GM12864 (cell line): ENCODE results near the gene MARCHF5.
A peak's percentile ranks its signal among the peaks of the same experiment; 100 is the strongest.

Experiments used
- DNase-seq: peaks from one replicate; pipeline ENCODE4 v3.0.0-alpha.2; 2011; ENCODE audit warnings: low read depth
- H3K4me3 ChIP-seq: 2 replicates; pipeline ENCODE4 v1.5.1; 2011; ENCODE audit warnings: mild to moderate bottlenecking, low read depth, low read length, control low read depth
- TF ChIP-seq, protein P1 (sequence below): IDR thresholded peaks from 2 replicates; pipeline ENCODE4 v1.5.1; 2011; ENCODE audit warnings: low read depth, mild to moderate bottlenecking, moderate library complexity, low read length, control low read depth, inconsistent platforms; ENCODE audit errors: missing control alignments

MARCHF5 gene

DNA sequence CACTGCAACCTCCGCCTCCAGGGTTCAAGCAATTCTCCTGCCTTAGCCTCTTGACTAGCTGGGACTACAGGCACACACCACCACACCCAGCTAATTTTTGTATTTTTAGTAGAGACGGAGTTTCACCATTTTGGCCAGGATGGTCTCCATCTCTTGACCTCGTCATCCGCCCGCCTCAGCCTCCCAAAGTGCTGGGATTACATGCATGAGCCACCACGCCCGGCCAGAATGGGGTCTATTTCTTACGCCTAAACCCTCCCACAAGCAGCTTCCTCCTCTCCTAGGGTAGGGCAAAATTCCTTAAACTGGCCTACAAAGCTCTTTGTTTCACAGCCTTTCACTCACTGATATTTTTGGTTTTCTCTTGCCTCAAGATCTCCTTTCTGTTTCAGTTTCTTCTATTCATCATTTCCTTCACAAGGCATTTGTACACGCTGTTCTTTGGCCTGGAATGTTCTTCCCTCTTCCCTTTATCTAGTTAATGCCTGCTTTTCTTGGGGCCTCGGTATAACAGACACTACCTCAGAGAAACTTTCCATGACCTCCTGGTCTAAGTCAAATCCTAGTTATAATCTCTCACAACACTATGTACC is 6.8 kb upstream of the MARCHF5 start:
- no peak for DNase-seq
- H3K4me3 ChIP-seq = no peak overlapping the region
- TF ChIP-seq, protein P1, sequence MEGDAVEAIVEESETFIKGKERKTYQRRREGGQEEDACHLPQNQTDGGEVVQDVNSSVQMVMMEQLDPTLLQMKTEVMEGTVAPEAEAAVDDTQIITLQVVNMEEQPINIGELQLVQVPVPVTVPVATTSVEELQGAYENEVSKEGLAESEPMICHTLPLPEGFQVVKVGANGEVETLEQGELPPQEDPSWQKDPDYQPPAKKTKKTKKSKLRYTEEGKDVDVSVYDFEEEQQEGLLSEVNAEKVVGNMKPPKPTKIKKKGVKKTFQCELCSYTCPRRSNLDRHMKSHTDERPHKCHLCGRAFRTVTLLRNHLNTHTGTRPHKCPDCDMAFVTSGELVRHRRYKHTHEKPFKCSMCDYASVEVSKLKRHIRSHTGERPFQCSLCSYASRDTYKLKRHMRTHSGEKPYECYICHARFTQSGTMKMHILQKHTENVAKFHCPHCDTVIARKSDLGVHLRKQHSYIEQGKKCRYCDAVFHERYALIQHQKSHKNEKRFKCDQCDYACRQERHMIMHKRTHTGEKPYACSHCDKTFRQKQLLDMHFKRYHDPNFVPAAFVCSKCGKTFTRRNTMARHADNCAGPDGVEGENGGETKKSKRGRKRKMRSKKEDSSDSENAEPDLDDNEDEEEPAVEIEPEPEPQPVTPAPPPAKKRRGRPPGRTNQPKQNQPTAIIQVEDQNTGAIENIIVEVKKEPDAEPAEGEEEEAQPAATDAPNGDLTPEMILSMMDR = no peak

DNA sequence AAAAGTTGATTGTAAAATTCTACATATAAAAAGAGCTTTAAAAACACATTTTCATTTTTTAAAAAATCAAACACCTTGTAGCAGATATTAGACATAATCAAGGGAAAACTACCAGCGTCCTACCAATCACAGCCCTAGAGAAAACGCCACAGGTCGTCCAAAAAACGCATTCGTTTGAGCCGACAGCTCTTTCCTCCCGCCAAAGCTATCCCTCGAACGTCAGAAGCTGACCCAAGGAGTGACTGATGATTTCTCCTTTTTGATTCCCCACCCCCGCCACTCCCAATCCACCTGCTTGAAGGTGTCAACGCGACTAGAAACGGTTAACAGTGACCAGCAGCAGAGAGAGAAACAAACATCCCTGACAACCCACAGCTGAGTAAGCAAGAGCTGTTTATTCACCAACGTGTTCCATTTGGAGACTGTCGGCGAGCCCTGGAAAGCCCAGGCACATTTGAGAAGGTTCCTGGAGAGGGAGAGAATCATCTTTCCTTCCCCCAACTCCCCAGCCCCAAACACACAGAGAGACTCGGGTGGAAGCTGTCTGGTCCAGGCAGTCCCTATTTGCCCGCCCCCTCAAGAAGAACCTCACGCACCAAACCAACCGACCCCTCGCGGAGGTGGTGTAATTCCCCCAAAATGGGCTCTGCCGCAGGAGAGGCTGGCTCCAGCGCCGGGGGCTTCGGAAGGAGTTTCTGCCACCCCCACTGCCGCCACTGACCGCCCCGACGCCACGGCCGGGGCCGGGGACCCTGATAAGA is 711 bp upstream of the MARCHF5 start:
- TF ChIP-seq, protein P1 = no peak
- DNase-seq = no peak
- peak overlapping the region; percentile 100 for H3K4me3 ChIP-seq

DNA sequence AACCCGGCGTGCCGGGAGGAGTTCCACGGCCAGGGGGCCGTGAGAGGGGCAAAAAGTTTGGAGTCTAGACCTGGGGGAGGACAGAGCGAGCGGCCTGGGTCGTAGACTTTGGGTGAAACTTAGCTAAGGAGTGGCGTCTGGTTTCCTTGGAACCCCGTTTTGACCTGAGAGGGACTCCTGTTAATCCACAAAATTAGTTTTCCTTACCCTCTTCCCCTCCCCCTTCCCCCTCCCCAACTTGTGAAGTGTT is 574 bp downstream of the MARCHF5 start:
- TF ChIP-seq, protein P1 = no peak
- H3K4me3 ChIP-seq = peak overlapping the region; percentile 100
- no peak for DNase-seq

DNA sequence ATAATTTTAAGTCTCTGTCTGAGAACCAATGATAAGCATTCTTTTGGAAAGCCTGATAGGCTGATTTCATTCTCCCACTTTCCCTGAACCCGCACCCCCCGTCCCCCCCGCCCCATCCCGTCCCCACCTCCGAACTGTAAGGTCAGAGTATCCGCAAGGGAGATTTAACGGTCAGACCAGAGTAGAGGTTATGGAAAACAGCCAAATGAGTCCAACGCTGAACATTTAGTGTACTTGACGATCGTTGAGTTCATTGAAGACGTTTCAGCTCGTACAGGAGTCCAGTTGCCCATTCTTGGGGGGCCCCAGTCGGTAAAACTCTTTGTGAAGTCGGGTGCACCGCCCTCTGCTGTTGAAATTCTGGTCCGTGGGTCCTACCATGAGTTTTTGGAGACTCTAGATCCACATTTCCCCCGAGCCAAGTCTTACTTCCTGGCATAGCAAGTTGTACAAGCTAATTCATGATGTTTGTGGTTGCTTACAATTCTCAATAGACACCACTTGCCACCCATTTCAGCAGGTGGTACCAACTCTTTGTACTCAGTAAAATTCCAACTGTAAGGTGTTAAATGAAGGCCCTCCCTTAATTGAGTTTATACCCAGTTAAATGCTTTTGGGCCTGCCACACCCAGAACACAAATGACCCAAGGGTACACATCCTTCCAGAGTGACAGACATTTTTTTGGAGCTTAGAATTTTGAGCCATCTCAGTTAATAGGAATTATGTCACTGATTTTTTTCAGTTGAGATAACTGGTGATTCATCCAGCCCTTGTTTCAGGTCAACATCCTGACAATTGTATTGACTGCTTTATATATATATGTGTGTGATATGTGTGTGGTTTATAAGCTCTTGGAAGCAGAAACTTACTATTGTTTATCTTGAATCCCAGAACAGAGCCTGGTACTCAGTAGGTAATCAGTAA is 1.2 kb downstream of the MARCHF5 start:
- H3K4me3 ChIP-seq = peak overlapping the region; percentile 100
- DNase-seq = peak; percentile 44
- TF ChIP-seq, protein P1 = peak; percentile 64

DNA sequence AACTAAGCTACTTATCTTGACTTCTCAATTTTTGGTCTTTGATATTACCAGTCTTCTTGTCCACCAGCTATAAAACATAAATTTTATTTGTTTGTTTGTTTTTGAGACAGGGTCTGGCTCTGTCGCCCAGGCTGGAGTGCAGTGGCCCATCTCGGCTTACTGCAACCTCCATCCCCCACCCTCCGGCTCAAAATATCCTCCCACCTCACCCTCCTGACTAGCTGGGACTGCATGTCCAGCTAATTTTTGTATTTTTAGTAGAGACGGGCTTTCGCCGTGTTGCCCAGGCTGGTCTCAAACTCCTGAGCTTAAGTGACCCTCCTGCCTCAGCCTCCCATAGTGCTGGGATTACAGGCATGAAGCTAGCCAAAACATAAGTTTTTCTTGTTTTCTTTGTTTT is 7.5 kb downstream of the MARCHF5 start:
- H3K4me3 ChIP-seq = no peak overlapping the region
- TF ChIP-seq, protein P1 = no peak
- no peak for DNase-seq

DNA sequence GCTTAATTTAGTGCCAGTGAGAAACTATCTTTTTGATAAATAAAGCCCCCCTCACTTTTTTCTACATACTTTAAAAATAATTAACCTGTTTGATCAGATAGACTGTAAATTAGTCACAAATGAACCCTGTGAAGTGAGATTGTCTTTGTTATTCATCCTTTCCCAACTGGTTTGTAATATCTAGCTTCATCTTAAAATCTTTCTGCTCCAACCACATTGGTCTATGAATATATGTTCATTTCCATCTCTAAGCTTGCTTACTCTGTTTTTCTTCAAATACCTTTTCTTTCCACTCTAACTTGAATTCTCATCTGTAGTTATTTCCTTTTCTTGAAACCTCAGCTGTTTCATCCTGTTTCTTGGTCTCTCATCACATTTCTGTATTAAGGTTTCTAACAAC is 12.1 kb downstream of the MARCHF5 start:
- DNase-seq = no peak
- TF ChIP-seq, protein P1 = no peak

More for the DNA sequence above, 12.1 kb downstream of the MARCHF5 start:
- H3K4me3 ChIP-seq = no peak overlapping the region
